ENCODE data around the gene ETV6.

ETV6 gene

GRCh38 chr12:11786638-11787365, 137.3 kb downstream of the ETV6 start:
- no peak for DNase-seq

DNA sequence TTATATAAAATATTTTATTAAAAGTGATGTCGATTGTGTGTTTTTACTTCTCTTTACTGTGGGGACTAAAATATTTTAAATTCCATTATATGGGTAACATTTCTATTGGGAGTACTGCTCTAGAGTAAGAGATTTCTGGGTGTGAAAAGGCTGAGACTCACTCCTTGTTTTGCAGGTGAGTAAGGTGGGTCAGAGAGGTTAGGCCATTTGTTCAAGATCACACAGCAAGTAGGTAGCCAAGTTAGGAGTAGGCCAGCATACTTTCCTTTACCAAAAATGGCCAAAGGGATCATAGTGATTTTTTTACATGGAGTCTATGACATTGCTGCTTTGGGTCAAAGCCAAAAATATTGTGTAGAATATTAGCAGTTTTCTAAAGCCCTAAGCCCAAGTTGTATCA, 138.0 kb downstream of the ETV6 start:
- DNase-seq, result no peak

GRCh38 chr12:11787933-11788849, 138.7 kb downstream of the ETV6 start:
- DNase-seq, result no peak

DNA sequence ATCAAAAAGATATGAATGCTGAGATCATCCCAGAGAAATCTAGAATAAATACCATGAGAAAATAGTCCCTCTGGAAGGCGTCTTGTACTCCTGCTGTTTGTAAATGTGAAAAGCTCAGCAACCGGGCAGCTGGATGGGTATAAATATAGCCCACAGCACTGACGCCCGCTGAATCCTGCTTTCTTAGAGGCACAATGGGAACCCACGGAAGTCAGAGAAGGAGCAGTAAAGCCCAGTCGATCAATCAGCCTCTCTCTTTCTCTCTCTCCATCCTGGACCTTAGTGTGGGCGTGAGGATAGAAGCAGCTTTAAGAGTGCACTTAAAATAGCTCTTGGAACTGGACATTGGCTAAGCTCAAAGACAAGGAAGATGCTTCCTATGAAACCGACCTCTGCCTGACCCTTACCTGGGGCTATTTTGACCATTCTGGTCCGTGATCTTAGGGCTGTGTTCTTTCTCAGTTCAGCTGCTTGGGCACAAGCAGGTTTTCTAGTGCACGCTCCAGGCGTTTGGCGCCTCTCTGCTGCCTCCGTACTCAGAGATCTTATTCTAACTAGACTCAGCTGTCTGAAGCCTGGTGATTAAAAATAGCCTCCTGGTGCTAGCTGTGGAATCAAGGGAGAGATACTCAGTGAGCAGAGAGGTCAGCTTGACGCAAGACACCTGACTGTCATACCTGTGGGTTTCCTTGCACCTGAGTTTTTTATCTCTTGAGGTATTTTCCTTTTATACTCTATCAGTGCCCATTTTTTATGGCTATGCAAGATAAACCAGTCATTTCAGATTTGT, 144.6 kb downstream of the ETV6 start:
- DNase-seq, result no peak

DNA sequence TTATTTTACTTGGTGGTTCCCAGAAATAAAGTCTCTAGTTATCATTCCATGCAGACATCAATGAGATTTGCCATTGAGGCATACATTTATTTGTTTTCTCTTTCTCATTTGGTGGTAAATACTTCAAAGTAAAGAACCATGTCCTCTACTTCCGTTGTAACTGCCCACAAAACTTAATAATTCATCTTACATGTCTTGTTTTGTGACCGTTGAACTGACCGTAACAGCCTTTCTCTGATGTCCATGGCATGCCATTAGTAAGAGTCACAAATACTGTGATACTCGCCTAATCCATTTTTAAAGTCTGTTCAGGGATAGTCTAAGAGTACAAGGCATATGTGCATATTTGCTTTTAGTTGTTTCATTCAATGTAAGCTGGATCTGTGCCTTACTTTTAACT, 145.3 kb downstream of the ETV6 start:
- DNase-seq, result no peak

DNA sequence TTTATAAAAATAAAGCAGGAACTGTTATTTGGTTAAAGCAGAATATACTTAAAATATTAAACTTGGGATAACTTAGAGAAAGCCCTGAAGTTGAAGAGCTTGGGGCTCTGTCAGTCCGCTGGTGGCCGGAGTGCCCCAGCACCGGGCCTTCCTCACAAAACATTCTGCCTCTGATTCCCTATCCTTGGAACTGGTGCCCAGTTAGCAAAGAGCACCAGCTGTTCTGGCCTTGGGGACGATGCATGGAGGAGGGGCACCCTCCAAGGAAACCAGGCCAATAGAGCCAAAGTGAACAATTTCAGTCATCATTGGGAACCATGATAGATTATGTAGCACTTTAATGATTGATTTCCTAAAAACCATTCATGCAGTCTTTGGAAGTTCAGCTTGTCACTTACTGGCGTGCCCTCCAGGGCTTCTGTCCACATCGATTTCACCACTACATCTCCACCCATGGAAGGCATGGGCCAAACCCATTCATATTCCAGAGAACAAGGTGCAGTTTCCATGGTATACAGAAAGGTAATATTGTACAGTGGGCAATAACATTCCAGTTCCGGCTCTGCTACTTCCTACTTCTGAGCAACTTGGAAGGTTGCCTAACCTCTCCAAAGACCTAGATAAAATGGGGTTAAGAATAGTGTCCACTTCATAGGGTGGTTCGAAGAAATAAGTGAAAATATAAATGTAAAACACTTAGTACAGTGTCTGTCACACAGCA, 145.9 kb downstream of the ETV6 start:
- no peak for DNase-seq

DNA sequence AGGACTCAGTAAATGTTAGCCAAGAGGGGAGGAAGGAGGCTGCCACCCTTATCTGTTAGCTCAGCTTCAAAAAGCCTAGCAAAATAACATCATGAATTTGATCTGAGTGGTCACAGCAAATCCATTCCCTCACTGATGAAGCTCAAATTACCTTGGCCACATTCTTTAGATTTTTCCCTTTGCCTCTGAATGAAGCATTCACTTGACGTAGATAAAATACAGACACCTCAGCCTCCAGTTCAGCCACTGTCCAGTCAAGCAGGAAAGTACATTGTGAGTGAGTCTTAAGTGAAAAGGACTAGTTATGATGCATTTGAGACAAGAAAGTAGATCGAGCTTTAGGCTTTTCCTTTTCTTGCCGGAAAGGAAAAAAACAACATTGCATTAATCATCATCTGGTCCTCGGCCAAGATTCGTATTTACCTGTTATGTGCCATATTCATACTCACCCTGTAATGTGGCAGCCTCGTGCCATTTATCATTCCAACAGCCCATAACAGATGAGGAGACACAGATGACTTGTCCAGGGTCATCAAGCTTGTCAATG, 146.5 kb downstream of the ETV6 start:
- DNase-seq, result no peak

- DNase-seq, result no peak
Measured at GRCh38 chr12:11797317-11797913, 147.9 kb downstream of the ETV6 start.

GRCh38 chr12:11798006-11798708, 148.7 kb downstream of the ETV6 start:
- no peak for DNase-seq

GRCh38 chr12:11798856-11799501, 149.5 kb downstream of the ETV6 start:
- no peak for DNase-seq

GRCh38 chr12:11799502-11799873, 150.0 kb downstream of the ETV6 start:
- DNase-seq, result no peak

DNA sequence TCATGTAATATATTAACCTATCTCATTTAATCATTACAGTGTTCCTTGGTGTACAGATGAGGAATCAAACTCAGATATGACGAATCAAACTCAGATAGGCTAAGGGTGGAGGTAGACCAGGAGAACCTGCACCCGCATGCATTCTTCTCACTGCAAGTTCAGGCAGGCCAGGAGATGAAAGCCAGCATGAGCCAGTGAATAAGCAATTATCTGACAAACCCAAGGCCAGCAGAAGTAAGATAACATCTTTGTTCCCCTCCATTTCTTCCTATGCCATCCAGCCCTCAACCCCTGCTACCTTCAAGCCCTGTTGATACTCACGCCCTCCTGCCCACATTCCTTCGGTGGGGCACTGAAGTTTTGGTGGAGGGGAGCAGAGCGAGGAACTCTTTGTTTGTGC, 152.2 kb downstream of the ETV6 start:
- no peak for DNase-seq

- DNase-seq, result no peak
Measured at GRCh38 chr12:11804130-11804529, 154.7 kb downstream of the ETV6 start.

DNA sequence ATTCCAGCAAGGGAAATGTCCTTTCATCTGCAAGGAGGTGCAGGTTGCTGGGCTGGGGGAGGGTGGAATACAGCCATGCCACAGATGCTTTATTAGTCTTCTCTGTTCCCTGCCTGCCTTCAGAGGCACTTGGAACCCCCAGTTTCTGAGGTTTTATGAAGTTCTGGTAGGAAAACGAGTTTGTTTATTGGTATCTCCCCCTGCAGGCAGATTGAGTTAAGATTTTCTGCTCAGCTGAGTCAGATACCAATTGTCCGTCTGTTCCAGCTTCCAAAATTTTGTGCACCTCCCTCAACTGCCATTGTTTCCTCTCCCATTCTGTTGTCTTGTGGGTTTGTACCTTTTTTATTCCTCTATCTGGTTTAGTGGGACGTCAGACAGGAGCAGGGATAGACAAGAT, 155.6 kb downstream of the ETV6 start:
- no peak for DNase-seq

DNA sequence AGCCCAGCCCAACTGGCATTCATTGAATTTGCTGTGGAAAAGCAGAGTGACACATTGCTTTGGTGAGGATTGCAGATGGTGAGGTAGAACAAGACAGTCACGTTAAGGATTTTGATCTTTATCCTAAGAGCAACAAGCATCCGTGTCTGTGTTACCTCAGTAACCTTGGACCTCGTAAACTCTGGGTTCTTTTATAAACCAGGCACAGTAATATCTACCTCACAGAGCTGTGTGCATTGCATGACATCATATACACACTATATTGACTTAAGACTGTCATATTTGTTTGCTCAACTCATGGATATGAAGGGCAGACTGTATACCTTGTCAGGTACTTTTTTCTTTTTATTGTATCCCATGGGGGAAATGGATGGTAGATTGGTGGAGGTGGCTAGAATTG, 156.2 kb downstream of the ETV6 start:
- no peak for DNase-seq

DNA sequence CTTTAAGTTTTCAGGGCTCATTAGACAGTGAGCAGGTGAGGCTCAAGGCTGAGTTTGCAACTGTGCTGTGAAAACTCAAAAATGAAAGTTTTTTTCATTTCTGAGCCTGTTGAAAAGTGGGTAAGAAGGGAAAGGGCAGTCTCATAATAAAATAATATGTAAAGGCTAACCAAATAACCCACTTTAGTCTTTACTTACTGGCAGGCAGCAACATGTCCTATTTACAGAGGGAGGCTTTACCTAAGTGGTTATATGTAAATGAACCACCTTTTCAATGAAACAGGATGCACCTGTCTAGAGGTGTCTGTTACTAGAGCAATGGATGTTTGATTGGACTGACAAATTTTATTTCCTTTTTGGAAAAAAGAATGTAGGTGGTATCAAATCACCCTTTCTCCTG, 158.0 kb downstream of the ETV6 start:
- no peak for DNase-seq

GRCh38 chr12:11808931-11809330, 159.5 kb downstream of the ETV6 start:
- DNase-seq, result no peak

GRCh38 chr12:11810206-11810545, 160.7 kb downstream of the ETV6 start:
- DNase-seq, result no peak

GRCh38 chr12:11811008-11811407, 161.5 kb downstream of the ETV6 start:
- peak; percentile 64 for DNase-seq

DNA sequence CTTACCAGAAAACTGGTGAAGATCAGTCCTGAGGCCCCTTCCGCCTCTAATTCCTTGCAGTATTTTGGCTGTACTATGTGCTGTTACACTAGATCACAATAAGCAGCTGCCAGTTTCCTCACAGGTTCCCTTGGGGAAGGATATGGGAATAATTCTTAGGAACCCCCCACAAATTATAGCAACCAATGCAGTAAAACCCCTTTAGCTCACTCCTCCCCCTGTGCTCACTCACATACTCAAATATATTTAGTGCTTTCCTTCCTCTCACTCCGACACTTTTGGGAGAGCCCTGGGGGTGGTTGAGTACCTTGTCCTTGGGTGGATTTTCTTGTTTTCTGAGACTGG, 162.7 kb downstream of the ETV6 start:
- DNase-seq, result no peak

All from activated CD4-positive, alpha-beta T cell treated with anti-CD3 and anti-CD28 coated beads, Interleukin-2, amount 50 U/mL, for 16 hours (primary cell).